Stomach (tissue), 9 donors: ENCODE measurements around the gene LRRC75B. TPM values are rescaled to one million over a fixed set of nuclear protein-coding genes. Genes with fewer than 3 reads are reported as not detected.

Experiments used
- DNase-seq, 2 donors: peaks; one replicate each; pipeline versions ENCODE4 v3.0.0 to v3.0.0-alpha.2; 2013 to 2019
- H3K27ac ChIP-seq, 5 donors: fragments of 200-600 bp in 4 of 5; sonication (generic) in 4 of 5; one replicate each; pipeline ENCODE4 v1.5.1; 2013 to 2019; ENCODE audit warnings: mild to moderate bottlenecking in 1 of 5, moderate library complexity in 1 of 5
- H3K27me3 ChIP-seq, 3 donors: fragments of 200-600 bp; sonication (generic); one replicate each; pipeline ENCODE4 v1.5.1; 2017 to 2019; ENCODE audit warnings: mixed run types in 1 of 3
- H3K36me3 ChIP-seq, 4 donors: fragments of 200-600 bp; sonication (generic); 1 replicate in 3 of 4; 2 replicates in 1 of 4; pipeline ENCODE4 v1.5.1; 2016 to 2019
- H3K4me1 ChIP-seq, 4 donors: fragments of 200-600 bp; sonication (generic); one replicate each; pipeline ENCODE4 v1.5.1; 2016 to 2019
- H3K4me3 ChIP-seq, 4 donors: fragments of 200-600 bp; sonication (generic) in 3 of 4; one replicate each; pipeline ENCODE4 v1.5.1; 2016 to 2019; ENCODE audit warnings: mild to moderate bottlenecking in 1 of 4
- H3K9me3 ChIP-seq, 4 donors: fragments of 200-600 bp; sonication (generic); one replicate each; pipeline ENCODE4 v1.5.1; 2016 to 2019
- CTCF ChIP-seq, 7 experiments: fragments of 450-650 bp in 4 of 7; fragments of 200-600 bp in 3 of 7; sonication (generic) in 3 of 7; IDR thresholded peaks; one replicate each; pipeline ENCODE4 v1.5.1; 2016 to 2019; ENCODE audit warnings: antibody characterized with exemption in 7 of 7, control low read depth in 2 of 7, mild to moderate bottlenecking in 1 of 7
- EP300 ChIP-seq: sonication (generic); formaldehyde crosslinking; IDR thresholded peaks from one replicate; pipeline ENCODE4 v1.6.1; 2017; ENCODE audit warnings: antibody characterized with exemption
- POLR2A ChIP-seq, 4 donors: fragments of 450-650 bp; IDR thresholded peaks; one replicate each; pipeline ENCODE4 v1.6.1; 2016; ENCODE audit warnings: antibody characterized with exemption in 4 of 4, control low read depth in 2 of 4, mild to moderate bottlenecking in 1 of 4, moderate library complexity in 1 of 4
- POLR2AphosphoS5 ChIP-seq, 3 donors: sonication (generic); formaldehyde crosslinking; IDR thresholded peaks; one replicate each; pipeline ENCODE4 v1.6.1; 2016; ENCODE audit warnings: antibody characterized with exemption in 3 of 3
- WGBS, 5 donors: extraction: QIAGEN DNeasy Blood & Tissue Kit in 3 of 5; methylation state at CpG; one replicate each; pipeline versions ENCODE4 v1.1.5 to v1.1.7; 2013 to 2018; 5-methylcytosine and 5-hydroxymethylcytosine counted together
- intact Hi-C: fragments of 100-400 bp; cut with DNase I; formaldehyde crosslinking; loops from one replicate; pipeline ENCODE4 v1.15.1; 2023; ENCODE audit warnings: low total_unique reads
- polyA plus RNA-seq, 3 donors: library from polyadenylated mRNA; stranded (reverse); fragments of 200-250 nt; gene quantifications; one replicate each; pipeline ENCODE4 v1.2.3, GENCODE V29; 2013
- total RNA-seq, 5 donors: library from RNA; depleted of rRNA; stranded (reverse); fragments of >200 nt; gene quantifications; one replicate each; pipeline versions ENCODE4 v1.1.0 to v1.2.3, GENCODE V29; 2014 to 2016
- donor health status: healthy with polysubstance abuse.
- donor health status: Bipolar disorder and iron deficiency.
- donor health status: healthy.

The LRRC75B gene
- total and polyA plus RNA-seq, 8 donors: 7.2 to 31.7 (median 25.4) TPM

DNA sequence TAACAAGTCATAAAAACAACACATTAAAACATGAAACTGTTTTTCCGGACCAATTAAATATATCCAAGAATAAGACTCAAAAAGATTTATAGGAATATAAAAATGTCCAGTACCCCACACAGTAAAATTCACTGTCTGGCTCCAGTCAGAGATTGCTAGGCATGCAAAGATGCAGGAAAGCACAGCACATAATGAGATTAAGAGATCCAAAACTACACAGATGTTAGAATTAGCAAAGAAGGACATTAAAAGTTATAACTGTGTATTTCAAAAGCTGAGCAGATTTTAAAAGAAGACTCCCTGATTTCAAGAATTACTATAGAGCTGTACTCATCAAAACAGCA is 13.6 kb downstream of the LRRC75B start:
- 29 to 41% (median 34%) methylated on average over 1 of the region's 1 CpG for WGBS, 5 donors
- Histone ChIP-seq H3K27ac (peak overlapping the region in 1 of 5 donors; percentile 64), H3K4me1 (peaks cover 8 to 54% (median 30%) of the 10 kb centered on the region in 4 donors), H3K36me3 (peaks cover under 1 to 33% (median 29%) of the 10 kb centered on the region in 4 donors), H3K9me3 (no peaks in the 10 kb centered on the region), H3K27me3 (no peaks in the 10 kb centered on the region), H3K4me3 (no peak overlapping the region)
- intact Hi-C loops: no loop called here
- no peak for TF ChIP-seq POLR2A (IDR thresholded peaks at IDR 0.05)
- TF ChIP-seq CTCF (IDR thresholded peaks at IDR 0.05): no peak
- TF ChIP-seq POLR2AphosphoS5 (IDR thresholded peaks at IDR 0.05): no peak
- no peak for TF ChIP-seq EP300
- no peak for DNase-seq

DNA sequence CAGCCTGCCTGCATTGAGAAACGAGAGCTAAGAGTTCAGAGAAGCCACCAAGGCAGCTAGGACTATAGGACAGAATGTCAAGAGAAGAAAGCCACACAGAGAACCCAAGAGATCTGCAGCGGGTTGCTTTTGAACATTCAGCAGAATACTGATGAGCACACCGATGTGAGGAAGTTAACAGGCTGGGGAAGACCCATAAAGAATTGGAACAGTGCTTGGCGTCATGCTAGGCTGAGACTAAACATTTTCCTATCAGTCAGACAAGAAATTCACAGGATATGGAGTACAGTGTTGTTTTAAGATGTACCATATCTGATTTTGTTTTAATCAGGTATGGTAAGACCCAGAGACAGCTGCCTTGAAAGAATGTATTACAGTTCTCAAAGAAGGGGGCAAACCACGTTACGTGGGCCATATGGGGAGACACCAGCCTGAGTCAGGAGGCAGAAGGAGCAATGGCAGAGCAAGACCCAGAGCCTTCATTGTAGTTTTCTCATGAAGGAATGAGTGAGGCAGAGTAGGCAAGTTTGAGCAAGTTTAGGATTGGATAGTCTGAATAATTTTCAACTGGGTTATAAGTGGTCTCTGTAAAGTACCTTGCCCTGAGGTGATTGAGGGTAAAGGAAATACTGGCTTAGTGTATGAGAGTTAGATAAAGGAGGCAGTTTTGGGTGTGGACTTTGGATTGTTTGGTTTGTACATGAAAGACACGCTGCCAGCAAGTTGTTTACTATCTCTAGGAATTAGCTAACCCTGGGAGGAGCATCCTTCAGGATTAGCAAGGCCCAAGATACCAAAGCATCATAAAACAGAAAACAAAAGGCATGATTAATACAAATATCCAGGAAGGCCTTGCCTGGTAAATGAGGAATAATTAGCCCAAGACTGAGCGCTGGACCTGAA is 14.3 kb downstream of the LRRC75B start:
- WGBS, 5 donors: 57 to 68% (median 58%) methylated on average over 8 of the region's 8 CpGs
- Histone ChIP-seq H3K27me3 (no peaks in the 10 kb centered on the region), H3K9me3 (no peaks in the 10 kb centered on the region), H3K27ac (peak overlapping the region in 4 of 5 donors; percentile 9 to 64 (median 22)), H3K4me1 (peaks cover 5 to 48% (median 24%) of the 10 kb centered on the region in 4 donors), H3K4me3 (no peak overlapping the region), H3K36me3 (peaks cover 7 to 39% (median 36%) of the 10 kb centered on the region in 4 donors)
- intact Hi-C loops: no loop called here
- TF ChIP-seq EP300 (no peak), POLR2AphosphoS5 (IDR thresholded peaks at IDR 0.05) (peak in 1 of 3 donors; percentile 38)
- DNase-seq: peak in 1 of 2 donors; percentile 60

DNA sequence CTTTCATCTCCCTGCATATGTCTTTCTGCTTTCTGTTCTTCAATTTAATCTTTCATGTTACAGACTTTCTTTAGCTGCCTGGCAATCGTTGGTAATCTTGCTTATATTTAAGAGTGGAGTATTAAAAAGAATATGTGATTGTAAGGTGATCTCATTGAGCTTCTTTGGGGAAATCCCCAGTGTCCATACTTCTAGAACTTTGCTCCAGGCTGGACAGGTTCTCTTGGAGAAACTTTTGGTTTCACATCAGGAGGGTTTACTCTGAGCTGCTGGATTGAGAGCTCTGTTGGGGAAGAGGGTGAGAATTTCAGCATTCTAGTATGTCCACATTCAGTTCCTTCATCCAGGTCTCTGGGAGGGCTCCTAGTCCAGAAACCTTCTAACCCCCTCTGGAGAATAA is 16.1 kb downstream of the LRRC75B start:
- Histone ChIP-seq H3K9me3 (no peaks in the 10 kb centered on the region), H3K4me3 (no peak overlapping the region), H3K36me3 (peaks cover 25 to 57% (median 54%) of the 10 kb centered on the region in 4 donors), H3K4me1 (peaks cover 5 to 33% (median 13%) of the 10 kb centered on the region in 4 donors), H3K27ac (peak overlapping the region in 1 of 5 donors; percentile 50), H3K27me3 (no peaks in the 10 kb centered on the region)
- 33 to 47% (median 42%) methylated on average over 1 of the region's 1 CpG for WGBS, 5 donors
- no peak for DNase-seq
- TF ChIP-seq EP300 (no peak), POLR2A (IDR thresholded peaks at IDR 0.05) (no peak), CTCF (IDR thresholded peaks at IDR 0.05) (no peak), POLR2AphosphoS5 (IDR thresholded peaks at IDR 0.05) (no peak)
- intact Hi-C loops: no loop called here

DNA sequence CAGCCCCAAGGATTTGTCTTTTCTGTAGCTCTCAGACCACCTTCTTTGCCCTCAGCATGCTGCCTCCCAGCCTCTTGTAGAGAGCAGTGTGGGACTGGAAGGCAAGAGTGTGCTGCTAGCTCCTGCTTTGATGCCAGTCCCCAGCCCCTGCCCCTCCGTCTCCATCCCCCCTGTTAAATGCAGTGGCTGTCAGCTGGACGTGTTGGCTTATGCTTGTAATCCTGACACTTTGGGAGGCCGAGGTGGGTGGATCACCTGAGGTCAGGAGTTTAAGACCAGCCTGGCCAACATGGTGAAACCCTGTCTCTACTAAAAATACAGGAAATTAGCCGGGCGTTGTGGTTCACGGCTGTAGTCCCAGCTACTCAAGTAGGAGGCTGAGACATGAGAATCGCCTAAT is 21.6 kb downstream of the LRRC75B start:
- Histone ChIP-seq H3K9me3 (no peaks in the 10 kb centered on the region), H3K4me1 (peaks cover 6 to 10% (median 8%) of the 10 kb centered on the region in 4 donors), H3K27ac (no peak overlapping the region), H3K4me3 (no peak overlapping the region), H3K27me3 (no peaks in the 10 kb centered on the region), H3K36me3 (peaks cover 60 to 91% (median 87%) of the 10 kb centered on the region in 4 donors)
- intact Hi-C loops: no loop called here
- no peak for DNase-seq
- WGBS, 5 donors: 92 to 96% (median 95%) methylated on average over 3 to 7 of the region's 7 CpGs
- TF ChIP-seq POLR2A (IDR thresholded peaks at IDR 0.05): no peak
- no peak for TF ChIP-seq POLR2AphosphoS5 (IDR thresholded peaks at IDR 0.05)
- TF ChIP-seq EP300: no peak
- TF ChIP-seq CTCF (IDR thresholded peaks at IDR 0.05): no peak
